HepG2 (cell line): ENCODE results near the gene PEAR1. TPM values are rescaled to one million over a fixed set of nuclear protein-coding genes. Genes with fewer than 3 reads are reported as not detected.

Source experiments
- ATAC-seq: fragments of 200-7000 bp; cut with Tn5 transposase; 3 replicates; pipeline ENCODE4 v1.9.1; 2020; ENCODE audit warnings: mild to moderate bottlenecking, moderate library complexity
- BruUV-seq: library from RNA; stranded (reverse); fragments of 400-500 nt; replicated peaks from 2 replicates; lab custom pipeline; 2021; lab: Mats Ljungman, UMichigan
- CTCF ChIA-PET: fragments of 300-600 bp; formaldehyde crosslinking; extraction: SDS; loops from one replicate; lab custom pipeline; 2021; ENCODE audit warnings: low total read pairs, inconsistent platforms, low intra/inter-chr PET ratio; lab: Yijun Ruan, JAX
- POLR2A ChIA-PET: fragments of 350-600 bp; sonication (Branson Sonifier 250); formaldehyde crosslinking; loops from one replicate; lab custom pipeline; 2020; ENCODE audit warnings: antibody characterized with exemption, inconsistent platforms; lab: Yijun Ruan, JAX
- DNase-seq: peaks from one replicate; pipeline ENCODE4 v3.0.0-alpha.2; 2015; ENCODE audit warnings: low spot score
- FAIRE-seq: peaks from 3 replicates; lab custom pipeline; 2011; peaks lifted over from hg19 to GRCh38; lab: Jason Lieb, UNC
- H2AFZ ChIP-seq: one replicate; pipeline ENCODE4 v1.6.1; 2011; ENCODE audit warnings: low read length, inconsistent platforms
- H3K27ac ChIP-seq: fragments of 300-600 bp; 3 replicates; pipeline ENCODE4 v1.8.0; 2011; ENCODE audit warnings: mixed run types, mild to moderate bottlenecking, mixed read lengths, low read length, inconsistent platforms; ENCODE audit not compliant: insufficient read depth; ENCODE audit errors: extremely low read length
- H3K27me3 ChIP-seq, 2 experiments: fragments of 200-600 bp in 1 of 2; 2 replicates in 1 of 2; 3 replicates in 1 of 2; pipeline versions ENCODE4 v1.6.0 to v1.8.0; 2011; ENCODE audit warnings: low read length in 2 of 2, mild to moderate bottlenecking in 2 of 2, moderate library complexity in 2 of 2, inconsistent platforms in 1 of 2; ENCODE audit not compliant: insufficient read depth in 2 of 2, control insufficient read depth in 1 of 2
- H3K36me3 ChIP-seq, 2 experiments: fragments of 200-600 bp in 1 of 2; replicated peaks in 1 of 2; 2 replicates in 1 of 2; 3 replicates in 1 of 2; pipeline versions ENCODE4 v1.5.1 to v1.8.0; 2011; ENCODE audit warnings: low read length in 2 of 2, inconsistent platforms in 1 of 2; ENCODE audit not compliant: insufficient read depth in 2 of 2, control insufficient read depth in 1 of 2
- H3K4me1 ChIP-seq: 2 replicates; pipeline ENCODE4 v1.5.1; 2012; ENCODE audit warnings: low read length, inconsistent platforms; ENCODE audit not compliant: insufficient read depth
- H3K4me2 ChIP-seq: 2 replicates; pipeline ENCODE4 v1.6.0; 2011; ENCODE audit warnings: low read depth, low read length, inconsistent platforms
- H3K4me3 ChIP-seq, 3 experiments: fragments of 200-600 bp in 1 of 3; sonication (generic), shearing (Covaris generic) in 1 of 3; replicated peaks in 1 of 3; 2 replicates each; pipeline ENCODE4 v1.5.1; 2011 to 2016; ENCODE audit warnings: low read length in 3 of 3, inconsistent platforms in 2 of 3, low read depth in 2 of 3, mild to moderate bottlenecking in 2 of 3, control low read depth in 1 of 3, mixed read lengths in 1 of 3; ENCODE audit not compliant: insufficient read depth in 1 of 3
- H3K79me2 ChIP-seq: one replicate; pipeline ENCODE4 v1.6.1; 2011; ENCODE audit warnings: low read length, inconsistent platforms; ENCODE audit not compliant: insufficient read depth
- H3K9ac ChIP-seq: 2 replicates; pipeline ENCODE4 v1.6.0; 2011; ENCODE audit warnings: mild to moderate bottlenecking, low read depth, low read length, inconsistent platforms; ENCODE audit not compliant: insufficient read depth
- H3K9me3 ChIP-seq: 2 replicates; pipeline ENCODE4 v1.5.1; 2012; ENCODE audit warnings: mild to moderate bottlenecking, low read length
- H4K20me1 ChIP-seq: 2 replicates; pipeline ENCODE4 v1.6.0; 2011; ENCODE audit warnings: inconsistent platforms, mild to moderate bottlenecking, low read length, moderate library complexity; ENCODE audit not compliant: insufficient read depth
- CREBL2 ChIP-seq: sonication (generic); formaldehyde crosslinking; IDR thresholded peaks from 2 replicates; pipeline ENCODE4 v1.8.1; 2023; ENCODE audit warnings: missing genetic modification reagents, mild to moderate bottlenecking, borderline replicate concordance
- FOXP1 ChIP-seq, 2 experiments: fragments of 450-650 bp in 1 of 2; IDR thresholded peaks; 2 replicates each; pipeline ENCODE4 v1.6.1; 2017 to 2018; ENCODE audit warnings: antibody characterized with exemption in 1 of 2
- HES4 ChIP-seq: sonication (generic); formaldehyde crosslinking; IDR thresholded peaks from 2 replicates; pipeline ENCODE4 v1.9.0; 2021; ENCODE audit warnings: mild to moderate bottlenecking, missing genetic modification reagents, borderline replicate concordance
- HNRNPL ChIP-seq: fragments of 200-400 bp; formaldehyde crosslinking; IDR thresholded peaks from 2 replicates; pipeline ENCODE4 v1.6.1; 2017; ENCODE audit warnings: mild to moderate bottlenecking, low read depth, low read length
- IKZF1 ChIP-seq: fragments of 450-650 bp; IDR thresholded peaks from 2 replicates; pipeline ENCODE4 v1.7.1; 2016
- KDM6A ChIP-seq: IDR thresholded peaks from 2 replicates; pipeline ENCODE4 v1.6.1; 2016; ENCODE audit warnings: low read depth
- KLF15 ChIP-seq: sonication (generic); formaldehyde crosslinking; IDR thresholded peaks from 2 replicates; pipeline ENCODE4 v1.8.1; 2023; ENCODE audit warnings: borderline replicate concordance, mild to moderate bottlenecking, inconsistent platforms, missing genetic modification reagents, mixed read lengths
- MTA1 ChIP-seq: sonication (generic); formaldehyde crosslinking; IDR thresholded peaks from 2 replicates; pipeline ENCODE4 v1.4.0; 2020; ENCODE audit warnings: missing genetic modification reagents, mild to moderate bottlenecking, borderline replicate concordance
- PHF21A ChIP-seq: sonication (generic); formaldehyde crosslinking; IDR thresholded peaks from 2 replicates; pipeline ENCODE4 v1.5.0; 2020; ENCODE audit warnings: mild to moderate bottlenecking, missing genetic modification reagents
- RARG ChIP-seq: sonication (generic); formaldehyde crosslinking; IDR thresholded peaks from 2 replicates; pipeline ENCODE4 v1.4.0; 2020; ENCODE audit warnings: low read depth, mild to moderate bottlenecking, missing genetic modification reagents
- SMARCC2 ChIP-seq: fragments of 450-650 bp; IDR thresholded peaks from 2 replicates; pipeline ENCODE4 v1.6.1; 2017; ENCODE audit warnings: antibody characterized with exemption, mild to moderate bottlenecking
- SP4 ChIP-seq: sonication (generic); formaldehyde crosslinking; IDR thresholded peaks from 2 replicates; pipeline ENCODE4 v1.8.1; 2023; ENCODE audit warnings: mild to moderate bottlenecking, missing genetic modification reagents
- SP5 ChIP-seq: IDR thresholded peaks from 2 replicates; pipeline ENCODE4 v1.6.1; 2016; ENCODE audit warnings: low read depth, borderline replicate concordance
- ZHX2 ChIP-seq, 2 experiments: sonication (generic) in 1 of 2; formaldehyde crosslinking in 1 of 2; IDR thresholded peaks; 2 replicates each; pipeline versions ENCODE4 v1.6.1 to v1.9.0; 2014 to 2022; ENCODE audit warnings: antibody characterized with exemption in 1 of 2, borderline replicate concordance in 1 of 2, inconsistent platforms in 1 of 2, low read depth in 1 of 2, missing genetic modification reagents in 1 of 2
- ZKSCAN1 ChIP-seq: fragments of 150-350 bp; IDR thresholded peaks from 2 replicates; pipeline ENCODE4 v1.6.1; 2014; ENCODE audit warnings: low read length
- ZNF792 ChIP-seq: IDR thresholded peaks from 2 replicates; pipeline ENCODE4 v1.6.1; 2016
- WGBS: methylation state at CpG from one replicate; pipeline ENCODE4 v1.1.6; 2017; ENCODE audit warnings: low lambda C conversion rate; 5-methylcytosine and 5-hydroxymethylcytosine counted together
- in situ Hi-C: cut with HindIII; loops from 2 replicates; pipeline ENCODE4 v1.10.0; 2017; ENCODE audit warnings: low pct_unique_long_range_greater_than_20kb; ENCODE audit not compliant: extremely low pct_ligation_motif_present
- intact Hi-C: fragments of 100-400 bp; cut with micrococcal nuclease; formaldehyde crosslinking; loops from one replicate; pipeline ENCODE4 v1.10.0; 2022; ENCODE audit not compliant: unreplicated experiment
- polyA plus RNA-seq, 8 experiments: library from polyadenylated mRNA; depleted of rRNA in 3 of 8; stranded (reverse) in 7 of 8; unstranded in 1 of 8; fragments of >200 nt; fragmentation: Illumina TruSeq in 4 of 8; extraction: Trizol in 4 of 8; gene quantifications; 2 replicates each; pipeline versions ENCODE4 v1.2.1 to v1.2.3, GENCODE V29; 2011 to 2016; ENCODE audit warnings: low read depth in 4 of 8, missing spikeins in 1 of 8, mixed read lengths in 1 of 8; ENCODE audit not compliant: insufficient read depth in 1 of 8
- total RNA-seq, 5 experiments: library from RNA; depleted of rRNA; stranded (reverse); fragments of >200 nt; fragmentation: Illumina TruSeq; extraction: Trizol; gene quantifications; 2 replicates each; pipeline ENCODE4 v1.2.3, GENCODE V29; 2016; ENCODE audit warnings: low read depth in 1 of 5

PEAR1 gene
- total and polyA plus RNA-seq, 2 of the 13 experiments (the other 11 are each of a cell fraction or from before 2014, with no cell fraction given) = 0.27 to 0.41 TPM

GRCh38 chr1:156942576-156942975 is 49.1 kb downstream of the PEAR1 start:
- Histone ChIP-seq H4K20me1 (no peaks in the 10 kb centered on the region), H2AFZ (no peak overlapping the region), H3K27me3 (no peaks in the 10 kb centered on the region), H3K36me3 (peaks cover 21 to 63% of the 10 kb centered on the region in 2 experiments), H3K79me2 (no peaks in the 10 kb centered on the region), H3K9ac (no peak overlapping the region), H3K4me1 (no peaks in the 10 kb centered on the region), H3K4me2 (no peak overlapping the region), H3K9me3 (no peaks in the 10 kb centered on the region), H3K27ac (no peak overlapping the region), H3K4me3 (no peak overlapping the region)
- CTCF ChIA-PET = no interaction called here
- no TSS peak for BruUV-seq
- POLR2A ChIA-PET = no interaction called here
- DNase-seq (no peak), FAIRE-seq (no peak), ATAC-seq (no peak)
- 100% methylated on average over 7 of the region's 7 CpGs for WGBS
- TF ChIP-seq HNRNPL (no peak), MTA1 (CRISPR knock-in tag) (no peak), KDM6A (no peak), PHF21A (CRISPR knock-in tag) (no peak), CREBL2 (CRISPR knock-in tag) (no peak), RARG (no peak), SMARCC2 (no peak), SP5 (no peak), FOXP1 (IDR thresholded peaks at IDR 0.05) (no peak), FOXP1 (CRISPR knock-in tag; IDR thresholded peaks at IDR 0.05) (no peak), SP4 (CRISPR knock-in tag) (no peak), IKZF1 (no peak)
- intact Hi-C loops (no loop called here), in situ Hi-C loops (no loop called here)

DNA sequence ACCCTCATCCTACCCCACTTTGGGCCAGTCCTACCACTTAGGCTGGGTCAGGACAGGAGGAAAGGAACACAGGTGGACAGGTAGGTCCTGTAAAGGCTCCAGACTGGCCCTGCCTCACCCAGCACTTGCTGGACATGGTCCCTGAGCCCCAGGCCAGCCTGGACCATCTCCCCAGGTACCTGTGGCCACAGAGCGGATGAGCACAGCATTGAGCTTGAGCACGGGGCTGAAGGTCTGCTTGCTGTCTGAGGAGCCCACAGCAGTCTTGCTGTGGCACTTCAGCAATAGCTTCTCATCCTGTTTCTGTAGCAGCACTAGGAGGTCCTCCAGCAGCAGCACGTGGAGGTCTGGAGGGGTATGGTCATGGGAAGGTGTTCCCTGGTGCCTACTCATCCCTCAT is 50.2 kb downstream of the PEAR1 start:
- Histone ChIP-seq H3K4me2 (no peak overlapping the region), H3K9me3 (no peaks in the 10 kb centered on the region), H3K36me3 (peaks cover 23 to 75% of the 10 kb centered on the region in 2 experiments), H4K20me1 (no peaks in the 10 kb centered on the region), H3K27ac (no peak overlapping the region), H3K4me3 (no peak overlapping the region), H2AFZ (no peak overlapping the region), H3K27me3 (no peaks in the 10 kb centered on the region), H3K4me1 (no peaks in the 10 kb centered on the region), H3K9ac (no peak overlapping the region), H3K79me2 (no peaks in the 10 kb centered on the region)
- no TSS peak for BruUV-seq
- FAIRE-seq = no peak
- no peak for DNase-seq
- no peak for ATAC-seq
- POLR2A ChIA-PET = no interaction called here
- in situ Hi-C loops = no loop called here
- intact Hi-C loops = no loop called here
- TF ChIP-seq KLF15 (CRISPR knock-in tag) (no peak), ZKSCAN1 (no peak), HES4 (CRISPR knock-in tag) (no peak), ZNF792 (CRISPR knock-in tag) (no peak), ZHX2 (IDR thresholded peaks at IDR 0.05; ENCODE audit: low read depth) (no peak), ZHX2 (CRISPR knock-in tag; IDR thresholded peaks at IDR 0.05; ENCODE audit: borderline replicate concordance) (no peak)
- CTCF ChIA-PET = no interaction called here
- WGBS = no CpG with 5 or more reads among the region's 3 CpGs
